ENCODE measurements around the gene GRK5.

Gene GRK5

DNA sequence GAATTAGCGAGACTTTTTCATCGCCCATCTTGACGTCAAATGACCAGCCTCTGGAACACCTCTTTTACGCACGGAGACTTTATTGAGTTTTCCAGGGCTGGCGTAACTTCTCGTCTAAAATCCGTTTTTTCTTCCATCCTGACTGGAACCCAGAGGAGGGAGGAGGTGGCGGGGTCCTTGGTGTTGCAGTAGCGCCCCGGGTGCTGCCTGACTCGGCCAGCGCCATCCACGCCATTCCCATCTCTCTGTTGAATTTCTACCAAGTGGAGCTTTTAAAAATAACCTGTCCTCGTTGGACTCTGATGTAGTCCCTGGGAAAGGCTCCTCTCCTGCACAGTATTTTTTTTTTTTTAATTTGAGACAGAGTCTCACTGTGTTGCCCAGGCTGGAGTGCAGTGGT is 179.3 kb downstream of the GRK5 start:
- H3K36me3 ChIP-seq (replicated peaks) = peaks cover 4% of the 10 kb centered on the region
- DNase-seq = no peak
- H3K27ac ChIP-seq = no peak overlapping the region
- in situ Hi-C loops (cut with HindIII; ENCODE audit: low pct_ligation_motif_present, low sequenced_read_pairs) = no loop called here
- TF ChIP-seq, protein P1, sequence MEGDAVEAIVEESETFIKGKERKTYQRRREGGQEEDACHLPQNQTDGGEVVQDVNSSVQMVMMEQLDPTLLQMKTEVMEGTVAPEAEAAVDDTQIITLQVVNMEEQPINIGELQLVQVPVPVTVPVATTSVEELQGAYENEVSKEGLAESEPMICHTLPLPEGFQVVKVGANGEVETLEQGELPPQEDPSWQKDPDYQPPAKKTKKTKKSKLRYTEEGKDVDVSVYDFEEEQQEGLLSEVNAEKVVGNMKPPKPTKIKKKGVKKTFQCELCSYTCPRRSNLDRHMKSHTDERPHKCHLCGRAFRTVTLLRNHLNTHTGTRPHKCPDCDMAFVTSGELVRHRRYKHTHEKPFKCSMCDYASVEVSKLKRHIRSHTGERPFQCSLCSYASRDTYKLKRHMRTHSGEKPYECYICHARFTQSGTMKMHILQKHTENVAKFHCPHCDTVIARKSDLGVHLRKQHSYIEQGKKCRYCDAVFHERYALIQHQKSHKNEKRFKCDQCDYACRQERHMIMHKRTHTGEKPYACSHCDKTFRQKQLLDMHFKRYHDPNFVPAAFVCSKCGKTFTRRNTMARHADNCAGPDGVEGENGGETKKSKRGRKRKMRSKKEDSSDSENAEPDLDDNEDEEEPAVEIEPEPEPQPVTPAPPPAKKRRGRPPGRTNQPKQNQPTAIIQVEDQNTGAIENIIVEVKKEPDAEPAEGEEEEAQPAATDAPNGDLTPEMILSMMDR (IDR thresholded peaks at IDR 0.05; ENCODE audit: low read depth, low read length, missing control alignments) = no peak
- no peaks in the 10 kb centered on the region for H3K27me3 ChIP-seq (replicated peaks)
- no peak overlapping the region for H3K4me3 ChIP-seq (ENCODE audit: low read depth, low read length)

DNA sequence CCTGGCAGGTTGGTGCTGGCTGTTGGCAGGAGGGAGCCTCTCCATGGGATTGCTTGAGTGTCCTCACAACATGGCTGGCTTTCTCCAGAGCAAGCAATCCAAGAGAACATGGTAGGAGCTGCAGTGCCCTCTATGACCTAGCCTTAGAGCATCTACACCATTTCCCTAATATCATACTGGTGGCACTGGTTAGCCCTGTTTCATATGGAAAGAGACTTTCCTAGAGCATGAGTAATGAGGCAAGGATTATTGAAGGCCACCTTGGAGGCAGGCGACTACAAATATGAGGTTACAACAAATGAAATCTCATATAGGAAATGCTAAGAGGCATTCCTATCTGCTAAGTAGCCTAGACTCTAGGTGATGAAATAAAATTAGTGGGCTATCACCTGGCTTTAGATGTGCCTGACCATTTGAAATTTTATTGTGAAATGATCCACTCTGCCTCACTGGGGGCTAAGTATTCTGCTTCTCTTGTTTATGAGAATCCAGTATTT is 181.5 kb downstream of the GRK5 start:
- no peak overlapping the region for H3K27ac ChIP-seq
- in situ Hi-C loops (cut with HindIII; ENCODE audit: low pct_ligation_motif_present, low sequenced_read_pairs) = no loop called here
- no peak for DNase-seq
- no peak overlapping the region for H3K4me3 ChIP-seq (ENCODE audit: low read depth, low read length)
- no peaks in the 10 kb centered on the region for H3K27me3 ChIP-seq (replicated peaks)
- TF ChIP-seq, protein P1 (IDR thresholded peaks at IDR 0.05; ENCODE audit: low read depth, low read length, missing control alignments) = no peak
- H3K36me3 ChIP-seq (replicated peaks) = no peaks in the 10 kb centered on the region

DNA sequence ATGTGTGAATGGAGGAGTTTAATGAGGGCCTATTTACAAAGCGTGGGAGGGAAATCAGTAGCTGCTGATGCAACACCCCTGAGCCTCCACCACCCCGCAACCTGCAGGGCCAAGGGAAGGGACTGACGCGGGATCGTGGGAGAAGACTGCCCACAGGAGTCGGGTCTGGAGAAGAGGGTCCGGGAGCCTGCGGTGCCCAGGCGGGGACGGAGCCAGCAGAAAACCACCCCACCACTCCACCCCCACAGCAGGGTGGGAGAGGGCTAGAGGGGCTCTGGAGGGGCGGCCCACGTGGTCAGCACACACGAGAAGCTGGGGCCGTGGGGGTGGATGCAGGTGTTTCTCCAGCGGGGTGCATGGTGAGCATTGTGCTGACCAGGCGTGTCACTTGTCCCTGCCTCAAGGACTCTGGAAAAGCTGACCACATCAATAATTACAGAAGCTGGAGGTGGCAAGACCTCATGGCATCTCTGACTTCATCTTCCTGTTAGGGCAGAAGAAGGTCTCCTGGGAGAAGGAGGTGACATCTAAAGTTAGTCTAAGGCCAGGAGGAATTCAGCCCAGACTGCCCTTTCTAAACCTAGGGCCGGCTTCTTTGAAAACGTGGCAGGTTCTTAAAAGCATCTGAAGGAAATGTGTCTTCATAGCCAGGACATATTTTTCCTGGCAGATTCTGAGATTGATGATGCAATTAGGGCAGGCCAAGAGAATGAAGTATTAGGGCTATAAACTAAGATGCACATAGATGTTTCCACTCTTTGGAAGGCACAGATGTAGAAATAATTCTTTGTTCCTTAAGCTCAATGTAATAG is 184.3 kb downstream of the GRK5 start:
- H3K36me3 ChIP-seq (replicated peaks) = peaks cover under 1% of the 10 kb centered on the region
- no peaks in the 10 kb centered on the region for H3K27me3 ChIP-seq (replicated peaks)
- in situ Hi-C loops (cut with HindIII; ENCODE audit: low pct_ligation_motif_present, low sequenced_read_pairs) = no loop called here
- no peak overlapping the region for H3K27ac ChIP-seq
- TF ChIP-seq, protein P1 (IDR thresholded peaks at IDR 0.05; ENCODE audit: low read depth, low read length, missing control alignments) = no peak
- H3K4me3 ChIP-seq (ENCODE audit: low read depth, low read length) = no peak overlapping the region
- no peak for DNase-seq

DNA sequence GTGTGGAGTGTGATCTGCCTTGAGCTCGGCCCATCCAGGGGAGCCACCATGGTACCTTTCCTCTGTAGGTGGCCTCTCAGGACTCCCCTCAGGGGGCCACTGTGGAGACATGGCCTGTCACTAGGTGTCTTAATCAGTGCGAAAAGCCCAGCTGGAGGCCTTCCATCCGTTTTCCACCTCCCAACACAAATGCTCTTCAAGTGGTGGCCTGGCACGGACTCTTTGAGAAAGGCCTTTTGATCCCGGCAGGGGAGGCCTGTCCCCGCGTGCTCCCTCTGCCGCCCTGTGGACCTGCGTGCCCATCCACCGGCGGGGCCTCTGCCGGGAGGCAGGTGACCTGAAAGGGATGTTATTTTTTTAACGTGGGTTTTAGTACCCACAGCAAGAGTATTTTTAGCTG is 185.6 kb downstream of the GRK5 start:
- Histone ChIP-seq H3K27ac (no peak overlapping the region), H3K27me3 (replicated peaks) (no peaks in the 10 kb centered on the region), H3K36me3 (replicated peaks) (peaks cover 6% of the 10 kb centered on the region), H3K4me3 (ENCODE audit: low read depth, low read length) (no peak overlapping the region)
- in situ Hi-C loops (cut with HindIII; ENCODE audit: low pct_ligation_motif_present, low sequenced_read_pairs) = no loop called here
- TF ChIP-seq, protein P1 (IDR thresholded peaks at IDR 0.05; ENCODE audit: low read depth, low read length, missing control alignments) = no peak
- DNase-seq = no peak

DNA sequence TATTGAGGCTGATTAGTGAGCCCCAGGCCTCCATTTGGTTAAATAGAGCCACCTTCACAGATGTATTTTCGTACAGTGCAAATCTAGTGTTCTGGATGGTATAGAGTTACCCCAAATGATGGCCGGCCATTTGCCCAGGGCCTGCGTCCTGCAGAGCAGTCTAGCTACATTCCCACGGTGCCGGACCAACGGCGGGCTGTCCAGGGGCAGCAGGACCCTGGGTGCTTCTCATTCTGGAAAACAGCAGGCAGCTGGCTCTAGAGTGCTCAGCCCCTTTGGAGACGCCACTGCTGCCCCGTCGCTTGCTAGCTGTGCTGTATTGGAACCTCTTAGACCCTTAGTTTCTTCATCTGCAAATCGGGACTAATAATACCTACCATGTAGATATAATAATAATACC is 186.1 kb downstream of the GRK5 start:
- in situ Hi-C loops (cut with HindIII; ENCODE audit: low pct_ligation_motif_present, low sequenced_read_pairs) = no loop called here
- no peak for DNase-seq
- TF ChIP-seq, protein P1 (IDR thresholded peaks at IDR 0.05; ENCODE audit: low read depth, low read length, missing control alignments) = no peak
- H3K27me3 ChIP-seq (replicated peaks) = no peaks in the 10 kb centered on the region
- no peak overlapping the region for H3K4me3 ChIP-seq (ENCODE audit: low read depth, low read length)
- no peak overlapping the region for H3K27ac ChIP-seq
- H3K36me3 ChIP-seq (replicated peaks) = peaks cover 6% of the 10 kb centered on the region

Data from brain microvascular endothelial cell (primary cell).